HCT116 (cell line): ENCODE results near the gene NDUFS5. TPM values are rescaled to one million over a fixed set of nuclear protein-coding genes. Genes with fewer than 3 reads are reported as not detected.
A peak's percentile ranks its signal among the peaks of the same experiment; 100 is the strongest.

Experiments used
- ATAC-seq: fragments of 200-7000 bp; cut with Tn5 transposase; 2 replicates; pipeline ENCODE4 v1.9.1; 2020; ENCODE audit warnings: mild to moderate bottlenecking, moderate library complexity
- BruUV-seq: library from RNA; stranded (reverse); fragments of 400-500 nt; replicated peaks from 2 replicates; lab custom pipeline; 2021; lab: Mats Ljungman, UMichigan
- CTCF ChIA-PET: fragments of 300-600 bp; sonication (Branson Sonifier 250); formaldehyde crosslinking; loops from one replicate; lab custom pipeline; 2021; ENCODE audit warnings: antibody characterized with exemption; lab: Charles Lee
- POLR2A ChIA-PET: fragments of 300-600, 350-600 bp; sonication (Branson Sonifier 250); formaldehyde crosslinking; loops from one replicate; lab custom pipeline; 2021; ENCODE audit warnings: antibody characterized with exemption; lab: Charles Lee
- RAD21 ChIA-PET, 2 experiments: fragments of 300-600 bp; sonication (Branson Sonifier 250); formaldehyde crosslinking; loops; one replicate each; lab custom pipeline; 2023; ENCODE audit warnings: low total read pairs in 2 of 2; ENCODE audit not compliant: uncharacterized antibody in 2 of 2, unreplicated experiment in 2 of 2, low non-redundant PET in 1 of 2; lab: Charles Lee
- DNase-seq: peaks from one replicate; pipeline ENCODE4 v3.0.0-alpha.2; 2010; ENCODE audit warnings: low read depth, low spot score
- H2AFZ ChIP-seq: fragments of 200-600 bp; shearing (Covaris generic), sonication (generic); 2 replicates; pipeline ENCODE4 v1.6.1; 2017; ENCODE audit warnings: low read depth, mixed run types, mixed read lengths, antibody characterized with exemption, low read length; ENCODE audit not compliant: poor library complexity, severe bottlenecking
- H3K27ac ChIP-seq: 2 replicates; pipeline ENCODE4 v1.5.1; 2012; ENCODE audit warnings: low read depth, low read length
- H3K27me3 ChIP-seq: fragments of 200-600 bp; sonication (generic); 2 replicates; pipeline ENCODE4 v1.6.1; 2016; ENCODE audit warnings: mixed run types, low read length, mixed read lengths; ENCODE audit not compliant: insufficient read depth
- H3K36me3 ChIP-seq, 2 experiments: fragments of 200-500 bp in 1 of 2; fragments of 200-600 bp in 1 of 2; sonication (Bioruptor generic) in 1 of 2; sonication (generic) in 1 of 2; 2 replicates each; pipeline versions ENCODE4 v1.5.1 to v1.6.1; 2014 to 2016; ENCODE audit warnings: low read length in 2 of 2, inconsistent platforms in 1 of 2, mixed read lengths in 1 of 2, mixed run types in 1 of 2; ENCODE audit not compliant: insufficient read depth in 2 of 2, control insufficient read depth in 1 of 2
- H3K4me1 ChIP-seq, 2 experiments: fragments of 200-600 bp in 1 of 2; sonication (generic) in 1 of 2; 2 replicates each; pipeline versions ENCODE4 v1.5.1 to v1.6.1; 2012 to 2017; ENCODE audit warnings: low read length in 2 of 2, inconsistent platforms in 1 of 2, mild to moderate bottlenecking in 1 of 2, mixed read lengths in 1 of 2, mixed run types in 1 of 2, moderate library complexity in 1 of 2; ENCODE audit not compliant: insufficient read depth in 2 of 2, control insufficient read depth in 1 of 2
- H3K4me2 ChIP-seq: fragments of 200-600 bp; sonication (generic); 2 replicates; pipeline ENCODE4 v1.6.1; 2017; ENCODE audit warnings: mixed run types, low read length, mixed read lengths
- H3K4me3 ChIP-seq, 2 experiments: fragments of 200-600 bp in 1 of 2; sonication (generic) in 1 of 2; replicated peaks in 1 of 2; 2 replicates each; pipeline ENCODE4 v1.5.1; 2011 to 2016; ENCODE audit warnings: low read length in 2 of 2, control low read depth in 1 of 2, low read depth in 1 of 2, mild to moderate bottlenecking in 1 of 2, mixed read lengths in 1 of 2, mixed run types in 1 of 2
- H3K79me2 ChIP-seq: fragments of 200-600 bp; sonication (generic); 2 replicates; pipeline ENCODE4 v1.6.1; 2017; ENCODE audit warnings: mild to moderate bottlenecking, mixed run types, low read length, moderate library complexity, mixed read lengths; ENCODE audit not compliant: insufficient read depth
- H3K9ac ChIP-seq: fragments of 200-600 bp; sonication (generic); 2 replicates; pipeline ENCODE4 v1.6.1; 2016; ENCODE audit warnings: low read length, mixed read lengths
- H3K9me2 ChIP-seq: fragments of 200-600 bp; sonication (generic), shearing (Covaris generic); 2 replicates; pipeline ENCODE4 v1.6.1; 2017; ENCODE audit warnings: mixed run types, mild to moderate bottlenecking, moderate library complexity; ENCODE audit not compliant: insufficient read depth
- H3K9me3 ChIP-seq, 2 experiments: fragments of 200-500 bp in 1 of 2; fragments of 200-600 bp in 1 of 2; sonication (Bioruptor generic) in 1 of 2; sonication (generic) in 1 of 2; 2 replicates each; pipeline ENCODE4 v1.6.1; 2014 to 2017; ENCODE audit warnings: low read length in 2 of 2, mixed read lengths in 2 of 2, inconsistent platforms in 1 of 2, low read depth in 1 of 2, mild to moderate bottlenecking in 1 of 2, mixed run types in 1 of 2, moderate library complexity in 1 of 2; ENCODE audit not compliant: control insufficient read depth in 1 of 2, insufficient read depth in 1 of 2
- H4K20me1 ChIP-seq: fragments of 200-600 bp; sonication (generic), shearing (Covaris generic); 2 replicates; pipeline ENCODE4 v1.6.1; 2017; ENCODE audit warnings: mixed run types, mild to moderate bottlenecking, moderate library complexity; ENCODE audit not compliant: insufficient read depth
- CEBPB ChIP-seq: IDR thresholded peaks from 2 replicates; pipeline ENCODE4 v1.6.1; 2012; ENCODE audit warnings: low read depth
- EGR1 ChIP-seq: IDR thresholded peaks from 2 replicates; pipeline ENCODE4 v1.6.1; 2012; ENCODE audit warnings: low read depth
- EZH2phosphoT487 ChIP-seq: fragments of 200-600 bp; IDR thresholded peaks from 2 replicates; pipeline ENCODE4 v1.6.1; 2018; ENCODE audit warnings: antibody characterized with exemption, borderline replicate concordance
- FOSL1 ChIP-seq: IDR thresholded peaks from 2 replicates; pipeline ENCODE4 v1.6.1; 2012; ENCODE audit warnings: low read depth
- JUND ChIP-seq: IDR thresholded peaks from 2 replicates; pipeline ENCODE4 v1.6.1; 2012
- POLR2A ChIP-seq: IDR thresholded peaks from 2 replicates; pipeline ENCODE4 v1.7.0; 2011; ENCODE audit warnings: borderline replicate concordance; ENCODE audit not compliant: insufficient read depth, insufficient read length; ENCODE audit errors: extremely low read depth
- POLR2AphosphoS5 ChIP-seq: IDR thresholded peaks from 2 replicates; pipeline ENCODE4 v1.6.1; 2011; ENCODE audit warnings: mild to moderate bottlenecking, low read depth, low read length, moderate library complexity
- SIN3A ChIP-seq: IDR thresholded peaks from 2 replicates; pipeline ENCODE4 v1.6.1; 2012; ENCODE audit warnings: low read depth
- SP1 ChIP-seq: IDR thresholded peaks from 2 replicates; pipeline ENCODE4 v1.6.1; 2012; ENCODE audit warnings: low read depth
- SRF ChIP-seq: IDR thresholded peaks from 2 replicates; pipeline ENCODE4 v1.6.1; 2012; ENCODE audit warnings: low read depth
- TCF7L2 ChIP-seq: IDR thresholded peaks from 2 replicates; pipeline ENCODE4 v1.7.0; 2011; ENCODE audit warnings: borderline replicate concordance, inconsistent platforms; ENCODE audit not compliant: insufficient read depth, insufficient read length; ENCODE audit errors: extremely low read depth
- YY1 ChIP-seq: IDR thresholded peaks from 2 replicates; pipeline ENCODE4 v1.6.1; 2011; ENCODE audit warnings: low read length, low read depth, moderate library complexity, mild to moderate bottlenecking; ENCODE audit not compliant: insufficient replicate concordance; ENCODE audit errors: extremely low read depth
- intact Hi-C: fragments of 100-400 bp; cut with micrococcal nuclease; formaldehyde crosslinking; loops from 2 replicates; pipeline ENCODE4 v1.10.0; 2022
- total RNA-seq: library from RNA; stranded (reverse); gene quantifications from one replicate; pipeline ENCODE4 v1.2.1, GENCODE V29; 2021; ENCODE audit not compliant: unreplicated experiment
- TF ChIP-seq, protein P1 (sequence below): IDR thresholded peaks from 2 replicates; pipeline ENCODE4 v1.6.1; 2012
- TF ChIP-seq, protein P2 (sequence below), 3 experiments: fragments of 200-600 bp in 1 of 3; sonication (generic) in 1 of 3; IDR thresholded peaks in 2 of 3; conservative IDR thresholded peaks in 1 of 3; 2 replicates each; pipeline ENCODE4 v1.5.1; 2012 to 2017; ENCODE audit warnings: low read depth in 2 of 3, low read length in 2 of 3, antibody characterized with exemption in 1 of 3, borderline replicate concordance in 1 of 3, control low read depth in 1 of 3, mild to moderate bottlenecking in 1 of 3, mixed read lengths in 1 of 3, mixed run types in 1 of 3, moderate library complexity in 1 of 3; ENCODE audit not compliant: insufficient read depth in 1 of 3

NDUFS5 gene
- total RNA-seq, 1 experiment from 2014 or later: 263 TPM

GRCh38 chr1:39076127-39076798, 50.1 kb downstream of the NDUFS5 start:
- ChIA-PET POLR2A (no interaction called here), CTCF (interaction anchor here (0.6 to 1.3 kb wide), 2 partner anchors 16 to 17 kb away, joined by 3 to 4 read pairs; no protein-coding TSS in a partner anchor), RAD21 (no interaction called here)
- no peaks in the 10 kb centered on the region for H3K36me3 ChIP-seq
- H3K4me2 ChIP-seq: peak overlapping the region; percentile 42
- no peak for DNase-seq
- peak overlapping the region; percentile 14; the same call in 1 of the 2 replicates for H3K27ac ChIP-seq
- H3K9me2 ChIP-seq: no peaks in the 10 kb centered on the region
- H3K9me3 ChIP-seq: no peaks in the 10 kb centered on the region
- H4K20me1 ChIP-seq: no peaks in the 10 kb centered on the region
- H3K27me3 ChIP-seq: no peaks in the 10 kb centered on the region
- intact Hi-C loops: no loop called here
- ATAC-seq: peak; percentile 70
- H3K4me3 ChIP-seq: no peak overlapping the region
- H3K9ac ChIP-seq: no peak overlapping the region
- peak overlapping the region; percentile 55 for H2AFZ ChIP-seq
- H3K4me1 ChIP-seq: peaks cover 9 to 18% of the 10 kb centered on the region in 2 experiments
- no TSS peak for BruUV-seq
- TF ChIP-seq FOSL1: peak; percentile 54; the same call in 1 of the 2 replicates
- peak; percentile 33 for TF ChIP-seq JUND
- TF ChIP-seq TCF7L2: peak; percentile 52
- TF ChIP-seq POLR2A: no peak
- no peaks in the 10 kb centered on the region for H3K79me2 ChIP-seq

DNA sequence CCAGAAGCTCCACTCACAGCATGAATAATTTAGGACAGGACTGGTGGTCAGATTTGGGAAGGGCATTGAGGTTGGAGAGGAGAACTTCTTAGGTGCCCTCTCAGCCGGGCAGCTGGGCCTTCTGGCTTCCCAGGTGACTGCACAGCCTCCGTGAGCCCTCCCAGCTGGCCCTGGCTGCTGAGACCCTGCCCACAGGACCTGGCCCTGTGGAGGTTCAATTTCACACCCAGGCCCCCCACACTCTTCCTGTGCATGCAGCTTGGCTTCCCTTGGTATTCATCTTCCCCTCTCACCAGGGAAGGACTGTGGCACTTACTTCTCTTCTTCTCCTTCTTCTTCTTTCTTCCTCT, 50.6 kb downstream of the NDUFS5 start:
- Histone ChIP-seq H3K9ac (no peak overlapping the region), H4K20me1 (no peaks in the 10 kb centered on the region), H3K79me2 (no peaks in the 10 kb centered on the region), H3K4me2 (no peak overlapping the region), H3K27me3 (no peaks in the 10 kb centered on the region), H3K36me3 (no peaks in the 10 kb centered on the region), H3K9me3 (no peaks in the 10 kb centered on the region), H3K4me3 (no peak overlapping the region), H2AFZ (no peak overlapping the region), H3K4me1 (peaks cover 9 to 18% of the 10 kb centered on the region in 2 experiments), H3K27ac (no peak overlapping the region), H3K9me2 (no peaks in the 10 kb centered on the region)
- ChIA-PET CTCF (interaction anchor here (0.6 to 1.3 kb wide), 2 partner anchors 15 to 17 kb away, joined by 3 to 4 read pairs; no protein-coding TSS in a partner anchor), RAD21 (interaction anchor here in 1 of 2 experiments (0.9 kb wide), 1 partner anchor 58 kb away, joined by 3 read pairs; no protein-coding TSS in a partner anchor), POLR2A (no interaction called here)
- TF ChIP-seq EGR1: no peak
- no peak for TF ChIP-seq SRF
- TF ChIP-seq TCF7L2: no peak
- TF ChIP-seq SP1: no peak
- TF ChIP-seq, protein P1, sequence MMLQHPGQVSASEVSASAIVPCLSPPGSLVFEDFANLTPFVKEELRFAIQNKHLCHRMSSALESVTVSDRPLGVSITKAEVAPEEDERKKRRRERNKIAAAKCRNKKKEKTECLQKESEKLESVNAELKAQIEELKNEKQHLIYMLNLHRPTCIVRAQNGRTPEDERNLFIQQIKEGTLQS: no peak
- no peak for TF ChIP-seq POLR2AphosphoS5
- no peak for TF ChIP-seq POLR2A
- TF ChIP-seq SIN3A: no peak
- no peak for TF ChIP-seq EZH2phosphoT487
- TF ChIP-seq, protein P2, sequence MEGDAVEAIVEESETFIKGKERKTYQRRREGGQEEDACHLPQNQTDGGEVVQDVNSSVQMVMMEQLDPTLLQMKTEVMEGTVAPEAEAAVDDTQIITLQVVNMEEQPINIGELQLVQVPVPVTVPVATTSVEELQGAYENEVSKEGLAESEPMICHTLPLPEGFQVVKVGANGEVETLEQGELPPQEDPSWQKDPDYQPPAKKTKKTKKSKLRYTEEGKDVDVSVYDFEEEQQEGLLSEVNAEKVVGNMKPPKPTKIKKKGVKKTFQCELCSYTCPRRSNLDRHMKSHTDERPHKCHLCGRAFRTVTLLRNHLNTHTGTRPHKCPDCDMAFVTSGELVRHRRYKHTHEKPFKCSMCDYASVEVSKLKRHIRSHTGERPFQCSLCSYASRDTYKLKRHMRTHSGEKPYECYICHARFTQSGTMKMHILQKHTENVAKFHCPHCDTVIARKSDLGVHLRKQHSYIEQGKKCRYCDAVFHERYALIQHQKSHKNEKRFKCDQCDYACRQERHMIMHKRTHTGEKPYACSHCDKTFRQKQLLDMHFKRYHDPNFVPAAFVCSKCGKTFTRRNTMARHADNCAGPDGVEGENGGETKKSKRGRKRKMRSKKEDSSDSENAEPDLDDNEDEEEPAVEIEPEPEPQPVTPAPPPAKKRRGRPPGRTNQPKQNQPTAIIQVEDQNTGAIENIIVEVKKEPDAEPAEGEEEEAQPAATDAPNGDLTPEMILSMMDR (IDR thresholded peaks at IDR 0.05 in 2 of 3, conservative IDR thresholded peaks at IDR 0.05 in 1 of 3; ENCODE audit: borderline replicate concordance in 1 of 3, insufficient read depth in 1 of 3, low read depth in 2 of 3, low read length in 2 of 3): no peak
- TF ChIP-seq CEBPB: no peak
- no peak for TF ChIP-seq YY1
- ATAC-seq (no peak; the same call in 1 of the 2 replicates), DNase-seq (no peak)
- BruUV-seq: no TSS peak
- intact Hi-C loops: no loop called here
